Activated CD8-positive, alpha-beta T cell treated with anti-CD3 and anti-CD28 coated beads for 36 hours (primary cell): ENCODE results near the gene ZSCAN20. TPM values are rescaled to one million over a fixed set of nuclear protein-coding genes. Genes with fewer than 3 reads are reported as not detected.

Experiments
- ATAC-seq: fragments of 200-7000 bp; cut with Tn5 transposase; one replicate; pipeline ENCODE4 v1.10.0; 2021; ENCODE audit warnings: mild to moderate bottlenecking, moderate library complexity
- CTCF ChIA-PET: fragments of 350-600 bp; sonication (Branson Sonifier 250); formaldehyde crosslinking; loops from one replicate; lab custom pipeline; 2021; ENCODE audit warnings: antibody characterized with exemption; lab: Charles Lee
- POLR2A ChIA-PET: fragments of 350-600 bp; sonication (Branson Sonifier 250); formaldehyde crosslinking; loops from one replicate; lab custom pipeline; 2021; ENCODE audit warnings: antibody characterized with exemption; lab: Charles Lee
- DNase-seq: peaks from one replicate; pipeline ENCODE4 v3.0.0-alpha.2; 2020
- H3K27ac Mint-ChIP-seq: one replicate; pipeline ENCODE4 v1.8.0; 2021; ENCODE audit warnings: mild to moderate bottlenecking, mixed read lengths
- H3K27me3 Mint-ChIP-seq: one replicate; pipeline ENCODE4 v1.8.0; 2021; ENCODE audit warnings: mixed read lengths
- H3K36me3 Mint-ChIP-seq: one replicate; pipeline ENCODE4 v1.8.0; 2021; ENCODE audit warnings: low read depth, mixed read lengths
- H3K4me1 Mint-ChIP-seq: one replicate; pipeline ENCODE4 v1.8.0; 2021; ENCODE audit warnings: low read depth, mixed read lengths
- H3K4me3 Mint-ChIP-seq: one replicate; pipeline ENCODE4 v1.8.0; 2021; ENCODE audit warnings: mild to moderate bottlenecking, moderate library complexity, mixed read lengths
- H3K9me3 Mint-ChIP-seq: one replicate; pipeline ENCODE4 v1.8.0; 2021; ENCODE audit warnings: mixed read lengths
- intact Hi-C: fragments of 100-400 bp; cut with micrococcal nuclease; formaldehyde crosslinking; loops from one replicate; pipeline ENCODE4 v1.10.0; 2022
- total RNA-seq, 2 experiments: library from RNA; stranded (reverse); gene quantifications; one replicate each; pipeline ENCODE4 v1.2.3, GENCODE V29; 2021
- TF ChIP-seq, protein P1 (sequence below): fragments of 200-600 bp; IDR thresholded peaks from one replicate; pipeline ENCODE4 v1.8.0; 2022; ENCODE audit warnings: antibody characterized with exemption, mild to moderate bottlenecking

Gene ZSCAN20
- total RNA-seq, 2 experiments from 2014 or later = 2.6 to 3.2 TPM

DNA sequence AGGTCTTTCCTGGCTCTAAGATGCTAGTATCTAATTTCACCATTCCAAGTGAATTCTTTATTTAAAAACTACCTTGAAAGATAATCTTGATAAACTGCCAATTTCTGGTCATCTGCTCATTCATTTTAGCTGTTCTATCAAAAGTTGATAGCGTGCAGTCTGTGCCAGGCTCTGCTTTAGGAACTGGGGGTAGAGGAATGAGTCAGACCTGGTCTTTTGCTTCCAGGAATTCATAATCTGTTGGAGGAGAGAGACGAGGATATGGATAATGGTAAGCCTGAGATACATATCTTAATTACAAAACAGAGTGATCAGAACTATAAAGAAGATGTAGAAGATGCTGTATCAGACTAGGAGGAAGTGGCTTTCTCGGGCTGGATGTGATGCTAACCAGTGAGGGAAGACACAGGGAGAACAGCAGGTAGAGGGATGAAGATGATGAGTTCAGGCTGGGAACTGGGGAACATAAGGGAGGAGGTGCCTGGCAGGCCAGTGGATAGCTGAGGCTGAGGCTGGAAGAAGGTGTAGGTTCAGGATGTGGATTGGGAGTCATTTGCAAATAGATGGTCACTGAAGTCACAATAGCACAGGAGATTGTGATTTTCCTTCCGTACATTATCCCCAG, 29.3 kb upstream of the ZSCAN20 start:
- ChIA-PET POLR2A (no interaction called here), CTCF (interaction anchor here (1.1 kb wide), 1 partner anchor 13 kb away, joined by 4 read pairs; no protein-coding TSS in a partner anchor)
- Mint-ChIP-seq H3K36me3 (no peaks in the 10 kb centered on the region), H3K9me3 (no peaks in the 10 kb centered on the region), H3K4me3 (no peak overlapping the region), H3K27me3 (peaks cover 10% of the 10 kb centered on the region), H3K27ac (no peak overlapping the region), H3K4me1 (peaks cover 5% of the 10 kb centered on the region)
- no peak for ATAC-seq
- DNase-seq = no peak
- intact Hi-C loops = no loop called here
- TF ChIP-seq, protein P1, sequence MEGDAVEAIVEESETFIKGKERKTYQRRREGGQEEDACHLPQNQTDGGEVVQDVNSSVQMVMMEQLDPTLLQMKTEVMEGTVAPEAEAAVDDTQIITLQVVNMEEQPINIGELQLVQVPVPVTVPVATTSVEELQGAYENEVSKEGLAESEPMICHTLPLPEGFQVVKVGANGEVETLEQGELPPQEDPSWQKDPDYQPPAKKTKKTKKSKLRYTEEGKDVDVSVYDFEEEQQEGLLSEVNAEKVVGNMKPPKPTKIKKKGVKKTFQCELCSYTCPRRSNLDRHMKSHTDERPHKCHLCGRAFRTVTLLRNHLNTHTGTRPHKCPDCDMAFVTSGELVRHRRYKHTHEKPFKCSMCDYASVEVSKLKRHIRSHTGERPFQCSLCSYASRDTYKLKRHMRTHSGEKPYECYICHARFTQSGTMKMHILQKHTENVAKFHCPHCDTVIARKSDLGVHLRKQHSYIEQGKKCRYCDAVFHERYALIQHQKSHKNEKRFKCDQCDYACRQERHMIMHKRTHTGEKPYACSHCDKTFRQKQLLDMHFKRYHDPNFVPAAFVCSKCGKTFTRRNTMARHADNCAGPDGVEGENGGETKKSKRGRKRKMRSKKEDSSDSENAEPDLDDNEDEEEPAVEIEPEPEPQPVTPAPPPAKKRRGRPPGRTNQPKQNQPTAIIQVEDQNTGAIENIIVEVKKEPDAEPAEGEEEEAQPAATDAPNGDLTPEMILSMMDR = no peak

DNA sequence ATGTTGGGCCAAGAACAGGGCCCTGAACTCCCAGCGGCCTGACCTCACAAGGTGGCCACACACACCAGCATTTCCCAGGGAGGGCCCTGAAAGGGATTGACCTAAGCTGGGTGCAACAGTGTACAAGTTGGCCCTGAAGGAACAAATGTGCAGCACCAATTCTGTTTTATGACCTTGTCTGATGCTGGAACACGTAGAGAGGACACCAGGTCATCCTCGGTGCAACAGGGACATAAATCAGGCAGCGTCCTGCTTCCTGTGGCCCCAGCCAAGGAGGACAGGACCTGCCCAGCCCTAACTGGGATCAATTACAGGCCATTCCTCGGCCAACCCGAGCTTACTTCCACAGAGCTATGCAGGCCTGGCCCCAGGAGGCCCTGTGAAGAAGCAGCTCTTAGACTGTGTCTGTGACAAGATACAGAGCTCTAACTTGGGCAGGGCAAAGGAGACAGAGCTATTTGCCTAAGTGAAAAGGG, 28.7 kb upstream of the ZSCAN20 start:
- Mint-ChIP-seq H3K36me3 (no peaks in the 10 kb centered on the region), H3K4me3 (no peak overlapping the region), H3K27ac (no peak overlapping the region), H3K4me1 (peaks cover 5% of the 10 kb centered on the region), H3K27me3 (peaks cover 13% of the 10 kb centered on the region), H3K9me3 (no peaks in the 10 kb centered on the region)
- CTCF ChIA-PET = interaction anchor here (1.1 kb wide), 1 partner anchor 12 kb away, joined by 4 read pairs; no protein-coding TSS in a partner anchor
- TF ChIP-seq, protein P1 = no peak
- DNase-seq = no peak
- POLR2A ChIA-PET = no interaction called here
- intact Hi-C loops = no loop called here
- no peak for ATAC-seq

DNA sequence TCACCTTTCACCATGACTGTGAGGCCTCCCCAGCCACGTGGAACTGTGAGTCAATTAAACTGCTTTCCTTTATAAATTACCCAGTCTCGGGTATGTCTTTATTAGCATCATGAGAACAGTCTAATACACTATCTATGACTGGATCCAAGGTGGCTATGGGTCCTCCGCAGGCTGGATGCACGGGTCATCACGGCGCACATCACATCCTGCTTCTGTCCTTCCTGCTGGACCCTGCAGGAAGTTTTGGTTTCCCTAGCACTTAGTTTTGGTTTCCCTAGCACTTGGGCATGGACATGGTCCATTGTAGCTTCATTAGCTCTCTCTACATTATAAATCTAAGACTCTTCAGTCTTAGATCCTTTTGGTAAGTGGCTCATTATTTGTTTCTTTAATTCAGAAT, 27.3 kb upstream of the ZSCAN20 start:
- no peak for ATAC-seq
- Mint-ChIP-seq H3K27ac (no peak overlapping the region), H3K4me3 (no peak overlapping the region), H3K27me3 (peaks cover 16% of the 10 kb centered on the region), H3K9me3 (no peaks in the 10 kb centered on the region), H3K36me3 (no peaks in the 10 kb centered on the region), H3K4me1 (peaks cover 5% of the 10 kb centered on the region)
- ChIA-PET POLR2A (no interaction called here), CTCF (interaction anchor here (2.0 kb wide), 1 partner anchor 11 kb away, joined by 5 read pairs; no protein-coding TSS in a partner anchor)
- TF ChIP-seq, protein P1 = no peak
- DNase-seq = no peak
- intact Hi-C loops = no loop called here

DNA sequence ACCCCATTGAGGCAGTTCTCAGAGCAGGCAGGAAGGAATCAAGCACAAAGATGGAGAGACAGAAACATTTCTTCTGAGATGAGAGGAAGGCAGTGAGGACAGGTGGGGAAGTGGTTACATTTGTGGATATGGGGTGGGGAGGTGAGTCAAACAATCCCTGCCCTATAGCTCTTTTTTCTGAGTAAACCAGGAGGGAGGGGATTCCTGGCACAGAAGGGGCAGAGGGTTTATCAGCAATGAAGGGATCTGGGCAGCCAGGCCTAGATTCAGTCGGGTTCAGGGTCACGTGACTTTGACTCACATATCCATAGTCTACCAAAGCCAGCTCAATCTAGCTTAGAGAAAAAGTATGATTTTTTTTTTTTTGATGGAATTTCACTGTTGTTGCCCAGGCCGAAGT, 25.9 kb upstream of the ZSCAN20 start:
- H3K27me3 Mint-ChIP-seq = peaks cover 19% of the 10 kb centered on the region
- H3K36me3 Mint-ChIP-seq = no peaks in the 10 kb centered on the region
- ATAC-seq (peak; percentile 69), DNase-seq (peak; percentile 28)
- TF ChIP-seq, protein P1 = no peak
- ChIA-PET POLR2A (no interaction called here), CTCF (interaction anchor here (0.7 to 2.0 kb wide), 2 partner anchors 9 to 23 kb away, joined by 4 to 5 read pairs; no protein-coding TSS in a partner anchor)
- no peak overlapping the region for H3K4me3 Mint-ChIP-seq
- no peaks in the 10 kb centered on the region for H3K9me3 Mint-ChIP-seq
- H3K4me1 Mint-ChIP-seq = peaks cover 5% of the 10 kb centered on the region
- no peak overlapping the region for H3K27ac Mint-ChIP-seq
- intact Hi-C loops = no loop called here

DNA sequence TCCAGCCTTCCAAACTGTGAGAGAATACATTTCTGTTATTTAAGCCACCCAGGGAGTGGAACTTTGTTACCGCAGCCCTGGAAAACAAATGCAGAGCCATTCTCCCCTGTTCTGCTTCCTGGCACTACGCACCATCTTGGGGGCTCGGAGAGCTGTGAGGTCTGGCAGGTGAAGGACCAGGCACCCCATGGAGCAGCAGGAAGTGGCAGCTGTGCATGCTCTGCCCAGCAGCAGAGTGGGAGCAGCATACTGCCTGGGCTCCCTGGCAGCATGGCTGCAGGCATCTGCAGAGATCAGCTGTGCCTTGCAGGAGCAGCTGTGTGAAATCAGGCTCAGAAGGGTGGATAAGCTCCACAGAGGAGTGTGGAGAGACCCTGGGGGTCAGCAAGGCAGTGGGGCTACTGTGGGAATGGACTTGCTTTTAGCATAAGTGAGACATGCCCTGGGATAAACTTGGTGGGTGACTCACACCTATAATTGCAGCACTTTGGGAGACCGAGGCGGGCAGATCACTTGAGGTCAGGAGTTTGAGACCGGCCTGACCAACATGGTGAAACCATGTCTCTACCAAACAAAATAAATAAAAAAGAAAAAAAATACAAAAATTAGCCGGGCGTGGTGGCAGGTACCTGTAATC, 17.7 kb upstream of the ZSCAN20 start:
- CTCF ChIA-PET = interaction anchor here (0.7 to 2.3 kb wide), 5 partner anchors 15 to 159 kb away, joined by 3 to 15 read pairs (median 4); no protein-coding TSS in a partner anchor

More for the DNA sequence above, 17.7 kb upstream of the ZSCAN20 start:
- ATAC-seq (no peak), DNase-seq (no peak)
- H3K4me3 Mint-ChIP-seq = no peak overlapping the region
- H3K4me1 Mint-ChIP-seq = no peaks in the 10 kb centered on the region
- TF ChIP-seq, protein P1 = no peak
- no peaks in the 10 kb centered on the region for H3K9me3 Mint-ChIP-seq
- no peak overlapping the region for H3K27ac Mint-ChIP-seq
- POLR2A ChIA-PET = no interaction called here
- intact Hi-C loops = no loop called here
- H3K36me3 Mint-ChIP-seq = no peaks in the 10 kb centered on the region
- peaks cover 7% of the 10 kb centered on the region for H3K27me3 Mint-ChIP-seq
